Common myeloid progenitor, CD34-positive (primary cell): Measurements from ENCODE around the gene USP25.

Experiments used
- CTCF ChIA-PET: fragments of 350-600 bp; sonication (Branson Sonifier 250); formaldehyde crosslinking; loops from one replicate; lab custom pipeline; 2021; ENCODE audit warnings: antibody characterized with exemption; lab: Charles Lee
- POLR2A ChIA-PET: fragments of 350-600 bp; sonication (Branson Sonifier 250); formaldehyde crosslinking; loops from one replicate; lab custom pipeline; 2021; ENCODE audit warnings: antibody characterized with exemption; lab: Charles Lee
- DNase-seq, 3 donors: peaks; one replicate each; pipeline versions ENCODE4 v3.0.0 to v3.0.0-alpha.2; 2013
- H3K27ac ChIP-seq, 2 experiments: 1 replicate in 1 of 2; 2 replicates in 1 of 2; pipeline ENCODE4 v1.7.0; 2013; ENCODE audit warnings: inconsistent platforms in 2 of 2, low read length in 2 of 2, mild to moderate bottlenecking in 2 of 2, low read depth in 1 of 2, moderate library complexity in 1 of 2; ENCODE audit not compliant: severe bottlenecking in 2 of 2, insufficient read depth in 1 of 2, poor library complexity in 1 of 2
- H3K27me3 ChIP-seq, 5 experiments: replicated peaks in 2 of 5; 1 replicate in 3 of 5; 2 replicates in 2 of 5; pipeline versions ENCODE4 v1.6.1 to v1.7.0; 2013; ENCODE audit warnings: low read length in 4 of 5, mild to moderate bottlenecking in 2 of 5, moderate library complexity in 2 of 5, inconsistent platforms in 1 of 5; ENCODE audit not compliant: insufficient read depth in 5 of 5, control insufficient read depth in 4 of 5
- H3K36me3 ChIP-seq, 4 experiments: 1 replicate in 2 of 4; 2 replicates in 2 of 4; pipeline versions ENCODE4 v1.6.1 to v1.7.0; 2013; ENCODE audit warnings: low read length in 3 of 4, control low read depth in 1 of 4, mild to moderate bottlenecking in 1 of 4; ENCODE audit not compliant: control insufficient read depth in 4 of 4, insufficient read depth in 4 of 4
- H3K4me1 ChIP-seq, 4 experiments: 1 replicate in 3 of 4; 2 replicates in 1 of 4; pipeline versions ENCODE4 v1.6.1 to v1.7.1; 2013; ENCODE audit warnings: low read length in 3 of 4, mild to moderate bottlenecking in 3 of 4, control low read depth in 1 of 4, inconsistent platforms in 1 of 4, moderate library complexity in 1 of 4; ENCODE audit not compliant: control insufficient read depth in 4 of 4, insufficient read depth in 4 of 4; ENCODE audit errors: control extremely low read depth in 1 of 4
- H3K4me3 ChIP-seq, 7 experiments: 1 replicate in 4 of 7; 2 replicates in 3 of 7; pipeline versions ENCODE4 v1.5.1 to v1.7.0; 2013; ENCODE audit warnings: mild to moderate bottlenecking in 7 of 7, low read length in 6 of 7, moderate library complexity in 6 of 7, inconsistent platforms in 2 of 7, low read depth in 2 of 7, control low read depth in 1 of 7; ENCODE audit not compliant: insufficient read depth in 4 of 7, control insufficient read depth in 1 of 7; ENCODE audit errors: extremely low read depth in 1 of 7
- H3K9me3 ChIP-seq, 5 experiments: 1 replicate in 4 of 5; 2 replicates in 1 of 5; pipeline versions ENCODE4 v1.6.1 to v1.7.1; 2013; ENCODE audit warnings: low read length in 4 of 5, mild to moderate bottlenecking in 2 of 5, inconsistent platforms in 1 of 5, low read depth in 1 of 5, moderate library complexity in 1 of 5; ENCODE audit not compliant: control insufficient read depth in 4 of 5, insufficient read depth in 2 of 5; ENCODE audit errors: control extremely low read depth in 1 of 5
- WGBS: methylation state at CpG from one replicate; pipeline ENCODE4 v1.1.5; 2013; ENCODE audit not compliant: insufficient coverage; 5-methylcytosine and 5-hydroxymethylcytosine counted together

Gene USP25

DNA sequence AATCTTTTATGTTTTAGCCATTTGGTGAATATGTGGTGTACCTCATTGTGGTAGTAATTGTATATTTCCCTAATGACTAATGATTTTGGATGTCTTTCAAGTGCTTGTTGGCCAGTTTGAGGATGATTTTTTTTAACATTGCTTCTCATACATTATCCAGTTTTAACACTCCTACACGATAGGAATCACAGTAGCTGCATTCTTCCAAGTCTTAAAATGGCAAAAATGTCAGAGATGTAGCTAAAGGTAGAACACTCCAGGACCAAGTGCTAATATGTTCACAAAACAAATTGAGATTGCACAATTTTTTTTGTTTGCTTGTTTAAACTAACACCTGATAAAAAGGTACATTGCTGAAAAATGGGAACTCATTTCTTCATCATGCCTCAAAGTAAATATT lies 11.7 kb downstream of the USP25 start:
- Histone ChIP-seq H3K27me3 (no peaks in the 10 kb centered on the region), H3K36me3 (peaks cover 2 to 13% (median 7%) of the 10 kb centered on the region in 4 experiments), H3K9me3 (no peaks in the 10 kb centered on the region), H3K4me1 (peaks cover 0 to 24% (median 4%) of the 10 kb centered on the region in 4 experiments), H3K27ac (no peak overlapping the region), H3K4me3 (no peak overlapping the region)
- ChIA-PET CTCF (interaction anchor here (1.8 kb wide), 1 partner anchor 14 kb away, joined by 3 read pairs; no protein-coding TSS in a partner anchor), POLR2A (no interaction called here)
- WGBS: 100% methylated on average over 1 of the region's 1 CpG
- no peak for DNase-seq

- Histone ChIP-seq H3K9me3 (no peaks in the 10 kb centered on the region), H3K4me1 (peaks cover 0 to 24% (median 4%) of the 10 kb centered on the region in 4 experiments), H3K27ac (no peak overlapping the region), H3K4me3 (no peak overlapping the region), H3K36me3 (peaks cover 2 to 13% (median 7%) of the 10 kb centered on the region in 4 experiments), H3K27me3 (no peaks in the 10 kb centered on the region)
- DNase-seq: peak in 1 of 3 donors; percentile 40
- POLR2A ChIA-PET: no interaction called here
- WGBS: 100% methylated on average over 3 of the region's 4 CpGs
- CTCF ChIA-PET: interaction anchor here (1.4 to 1.8 kb wide), 2 partner anchors 12 to 13 kb away, joined by 3 to 4 read pairs; no protein-coding TSS in a partner anchor
Measured at GRCh38 chr21:15742052-15742670, 12.4 kb downstream of the USP25 start.

GRCh38 chr21:15742694-15743093 lies 12.9 kb downstream of the USP25 start:
- no peak overlapping the region for H3K4me3 ChIP-seq
- ChIA-PET POLR2A (no interaction called here), CTCF (interaction anchor here (1.4 to 1.8 kb wide), 2 partner anchors 12 kb away, joined by 3 to 4 read pairs; no protein-coding TSS in a partner anchor)
- H3K4me1 ChIP-seq: peaks cover 0 to 24% (median 4%) of the 10 kb centered on the region in 4 experiments
- DNase-seq: no peak
- H3K9me3 ChIP-seq: no peaks in the 10 kb centered on the region
- H3K36me3 ChIP-seq: peaks cover 2 to 13% (median 7%) of the 10 kb centered on the region in 4 experiments
- no peak overlapping the region for H3K27ac ChIP-seq
- 99% methylated on average over 10 of the region's 13 CpGs for WGBS
- no peaks in the 10 kb centered on the region for H3K27me3 ChIP-seq

- 100% methylated on average over 3 of the region's 4 CpGs for WGBS
- no peak overlapping the region for H3K4me3 ChIP-seq
- ChIA-PET POLR2A (no interaction called here), CTCF (interaction anchor here (1.4 kb wide), 1 partner anchor 13 kb away, joined by 4 read pairs; no protein-coding TSS in a partner anchor)
- H3K36me3 ChIP-seq: peaks cover 2 to 13% (median 7%) of the 10 kb centered on the region in 4 experiments
- DNase-seq: no peak
- H3K27me3 ChIP-seq: no peaks in the 10 kb centered on the region
- H3K9me3 ChIP-seq: no peaks in the 10 kb centered on the region
- peaks cover 0 to 21% (median 2%) of the 10 kb centered on the region in 4 experiments for H3K4me1 ChIP-seq
- no peak overlapping the region for H3K27ac ChIP-seq
Measured at GRCh38 chr21:15743593-15743992, 13.8 kb downstream of the USP25 start.

GRCh38 chr21:15744926-15745325 lies 15.1 kb downstream of the USP25 start:
- Histone ChIP-seq H3K27ac (no peak overlapping the region), H3K9me3 (no peaks in the 10 kb centered on the region), H3K4me3 (no peak overlapping the region), H3K27me3 (no peaks in the 10 kb centered on the region), H3K36me3 (peaks cover 2 to 13% (median 7%) of the 10 kb centered on the region in 4 experiments), H3K4me1 (peaks cover 3 to 29% (median 9%) of the 10 kb centered on the region in 4 experiments)
- no peak for DNase-seq
- POLR2A ChIA-PET: no interaction called here
- 100% methylated on average over 1 of the region's 4 CpGs for WGBS
- CTCF ChIA-PET: no interaction called here

- peaks cover 3 to 27% (median 10%) of the 10 kb centered on the region in 4 experiments for H3K4me1 ChIP-seq
- no peak overlapping the region for H3K4me3 ChIP-seq
- H3K36me3 ChIP-seq: peaks cover 0 to 3% (median 0%) of the 10 kb centered on the region in 4 experiments
- no peaks in the 10 kb centered on the region for H3K27me3 ChIP-seq
- ChIA-PET CTCF (interaction anchor here (1.1 to 1.5 kb wide), 3 partner anchors 12 to 78 kb away, joined by 3 to 6 read pairs (median 4); no protein-coding TSS in a partner anchor), POLR2A (no interaction called here)
- peak overlapping the region in 1 of 2 experiments; percentile 55 for H3K27ac ChIP-seq
- WGBS: no CpG with 5 or more reads among the region's 1 CpG
- DNase-seq: peak in 2 of 3 donors; percentile 58 to 74
- H3K9me3 ChIP-seq: no peaks in the 10 kb centered on the region
Measured at GRCh38 chr21:15748586-15748985, 18.8 kb downstream of the USP25 start.
